ENCODE measurements around the gene TMEM52. TPM values are rescaled to one million over a fixed set of nuclear protein-coding genes. Genes with fewer than 3 reads are reported as not detected.

TMEM52 gene
- total RNA-seq, 1 experiment from 2014 or later: 0.69 TPM

DNA sequence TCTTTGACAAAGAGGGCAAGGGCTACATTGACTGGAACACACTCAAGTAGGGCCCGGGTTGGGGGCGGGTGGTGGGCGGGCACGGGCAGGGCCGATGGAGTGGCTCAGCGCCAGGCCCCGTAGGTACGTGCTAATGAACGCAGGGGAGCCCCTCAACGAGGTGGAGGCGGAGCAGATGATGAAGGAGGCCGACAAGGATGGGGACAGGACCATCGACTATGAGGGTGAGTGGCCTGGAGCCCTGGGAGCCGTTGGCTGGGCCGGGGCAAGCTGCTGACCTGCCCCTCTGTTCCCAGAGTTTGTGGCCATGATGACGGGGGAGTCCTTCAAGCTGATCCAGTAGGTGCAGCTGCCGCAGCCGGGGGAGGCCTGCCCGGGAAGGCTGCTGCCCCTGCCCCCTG lies 2.2 kb downstream of the TMEM52 start:
- no peak for DNase-seq (ENCODE audit: low read depth)

DNA sequence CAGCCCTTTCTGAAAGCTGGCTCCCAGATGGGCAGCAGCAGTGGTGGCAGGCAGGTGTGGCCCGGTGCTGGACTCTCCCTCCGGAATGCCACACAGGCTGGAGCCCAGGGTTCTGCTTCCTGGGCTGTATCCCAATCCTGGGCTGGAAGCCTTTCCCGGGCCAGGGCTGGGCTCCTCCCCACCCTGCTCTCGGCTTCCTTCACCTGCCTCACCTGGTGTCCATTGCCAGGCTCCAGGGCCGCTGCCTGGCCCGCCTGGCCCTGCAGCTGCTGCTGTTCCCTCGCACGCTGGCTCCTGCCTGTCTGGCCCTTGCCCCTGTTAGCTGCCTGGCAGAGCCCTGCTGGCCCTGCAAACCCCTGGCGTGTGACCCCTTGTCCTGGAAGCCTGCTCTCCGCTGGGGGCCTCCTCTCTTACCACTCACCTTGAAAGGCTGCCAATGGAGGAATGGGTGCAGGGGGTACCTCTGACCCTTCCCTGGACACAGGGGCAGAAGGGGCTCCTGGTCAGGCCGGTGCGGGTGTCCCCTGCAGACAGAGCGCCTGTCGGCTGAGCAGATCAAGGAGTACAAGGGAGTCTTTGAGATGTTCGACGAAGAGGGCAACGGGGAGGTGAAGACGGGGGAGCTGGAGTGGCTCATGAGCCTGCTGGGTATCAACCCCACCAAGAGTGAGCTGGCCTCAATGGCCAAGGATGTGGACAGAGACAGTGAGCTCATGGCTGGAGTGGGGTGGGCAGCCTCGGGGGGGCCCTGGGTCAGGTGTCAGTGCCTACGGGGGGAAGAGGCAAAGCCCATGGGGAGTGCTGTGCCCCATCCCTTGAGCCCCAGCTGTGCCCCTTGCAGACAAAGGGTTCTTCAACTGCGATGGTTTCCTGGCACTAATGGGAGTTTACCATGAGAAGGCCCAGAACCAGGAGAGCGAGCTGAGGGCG lies 2.9 kb downstream of the TMEM52 start:
- DNase-seq (ENCODE audit: low read depth): no peak

DNA sequence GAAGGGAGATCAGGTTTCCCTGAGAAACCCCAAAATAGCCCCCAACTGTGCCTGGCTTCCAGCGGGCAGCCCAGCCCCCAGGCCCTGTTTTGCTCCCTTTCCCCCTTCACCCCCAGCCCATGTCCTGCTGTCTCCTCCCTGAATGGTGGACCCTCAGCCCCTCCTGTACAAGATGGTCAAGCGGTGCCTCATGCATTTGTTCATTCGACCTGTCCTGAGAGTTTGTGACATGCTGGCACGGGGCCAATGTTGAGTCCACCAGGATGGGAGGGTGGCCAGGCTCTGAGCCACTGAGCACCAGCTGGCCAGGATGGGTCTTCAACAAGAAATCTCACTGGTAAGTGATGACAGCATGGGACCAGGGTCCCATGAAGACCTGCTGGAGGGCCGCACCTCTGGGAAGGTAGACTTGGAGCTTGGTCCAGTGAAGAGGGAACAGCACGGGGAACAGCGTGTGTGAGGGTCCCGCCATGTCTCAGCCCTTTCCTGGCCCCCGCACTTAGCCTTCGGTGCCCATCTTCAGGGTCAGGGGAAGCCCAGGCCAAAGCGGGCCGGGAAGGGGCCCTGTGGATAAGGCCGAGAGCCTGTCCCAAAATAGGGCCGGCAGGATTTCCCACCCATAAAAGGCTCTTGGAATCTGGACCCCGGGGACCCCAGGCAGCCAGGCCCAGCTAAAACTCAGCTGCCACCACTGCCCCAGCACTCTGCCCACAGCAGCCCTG lies 3.9 kb downstream of the TMEM52 start, which contains the start of gene CALML6:
Gene CALML6 (plus strand): TSS at position 290 of the 722 bp plus-strand sequence. CDS start 21 bp downstream, at position 311.
- no peak for DNase-seq (ENCODE audit: low read depth)

DNA sequence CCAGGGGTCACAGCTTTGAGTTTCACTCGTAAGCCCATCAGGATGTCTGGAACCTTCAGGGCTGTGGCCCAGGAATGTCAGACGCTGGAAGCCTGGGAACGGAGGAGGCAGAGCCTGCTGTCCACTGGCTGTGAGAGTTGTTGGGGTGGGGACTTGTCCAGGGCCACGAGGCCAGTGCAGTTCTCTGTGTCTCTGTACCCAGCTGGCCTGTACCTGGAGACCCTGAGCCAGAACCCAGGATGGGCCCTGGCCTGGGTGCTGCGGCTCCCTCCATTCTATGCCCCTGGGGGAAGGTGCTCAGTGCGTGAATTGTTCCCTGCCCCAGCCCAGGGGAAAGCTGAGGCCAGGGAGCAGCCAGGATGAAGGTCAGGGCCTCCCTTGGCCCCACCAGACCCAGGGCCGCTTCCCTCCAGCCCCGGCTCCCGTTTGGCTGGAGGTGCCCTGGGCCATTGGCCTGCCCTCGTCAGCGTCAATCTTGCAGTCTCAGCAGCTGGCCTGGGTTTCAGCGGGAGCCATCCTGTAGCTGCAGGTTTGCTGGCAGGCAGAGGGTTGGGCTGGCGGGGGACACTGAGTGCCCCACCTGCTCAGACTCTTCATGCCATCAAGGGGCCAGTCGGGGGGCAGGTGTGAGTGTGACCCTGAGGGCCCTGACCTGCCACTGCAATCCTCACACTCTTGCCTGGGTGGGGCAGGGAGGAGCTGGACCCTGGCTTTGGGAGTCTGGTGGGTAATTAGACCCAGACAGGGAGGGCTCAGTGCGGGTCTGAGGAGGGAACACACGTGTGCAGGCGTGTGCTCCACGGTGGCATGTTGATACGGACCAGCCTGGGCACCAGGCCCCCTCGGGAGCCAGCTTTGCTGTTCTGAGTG lies 4.7 kb downstream of the TMEM52 start:
- DNase-seq (ENCODE audit: low read depth): no peak

DNA sequence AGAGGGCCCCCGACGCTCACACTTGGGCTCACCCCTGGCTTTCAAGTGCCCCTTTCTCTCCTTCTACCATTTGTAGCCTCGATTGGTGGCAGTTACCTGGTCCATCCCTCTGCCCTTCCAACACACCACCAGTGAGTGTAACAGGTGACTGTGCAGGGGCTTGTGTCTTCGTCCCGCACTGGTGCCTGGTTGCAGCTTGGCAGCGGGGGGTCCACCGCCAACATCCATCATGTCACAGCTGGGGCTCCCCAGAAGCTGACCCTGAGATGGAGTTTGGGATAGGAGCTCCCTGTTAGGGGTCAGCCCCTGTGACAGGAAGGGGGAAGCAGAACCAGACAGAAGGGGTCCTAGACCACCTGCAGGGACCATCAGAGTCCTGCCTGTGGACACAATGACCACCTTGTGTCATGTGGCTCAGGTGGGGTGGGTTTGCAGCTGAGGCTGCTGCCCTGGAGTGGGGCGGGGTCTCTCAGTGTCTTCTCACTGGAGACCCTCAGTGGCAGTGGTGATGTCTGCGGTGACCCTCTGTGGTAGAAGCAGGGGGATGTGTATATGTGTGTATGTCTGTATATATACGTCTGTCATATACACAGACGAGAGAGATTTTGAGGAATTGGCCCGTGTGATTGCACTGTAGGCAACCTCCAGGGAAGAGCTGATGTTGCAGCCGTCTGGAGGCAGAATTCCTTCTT lies 7.6 kb downstream of the TMEM52 start:
- no peak for DNase-seq (ENCODE audit: low read depth)

DNA sequence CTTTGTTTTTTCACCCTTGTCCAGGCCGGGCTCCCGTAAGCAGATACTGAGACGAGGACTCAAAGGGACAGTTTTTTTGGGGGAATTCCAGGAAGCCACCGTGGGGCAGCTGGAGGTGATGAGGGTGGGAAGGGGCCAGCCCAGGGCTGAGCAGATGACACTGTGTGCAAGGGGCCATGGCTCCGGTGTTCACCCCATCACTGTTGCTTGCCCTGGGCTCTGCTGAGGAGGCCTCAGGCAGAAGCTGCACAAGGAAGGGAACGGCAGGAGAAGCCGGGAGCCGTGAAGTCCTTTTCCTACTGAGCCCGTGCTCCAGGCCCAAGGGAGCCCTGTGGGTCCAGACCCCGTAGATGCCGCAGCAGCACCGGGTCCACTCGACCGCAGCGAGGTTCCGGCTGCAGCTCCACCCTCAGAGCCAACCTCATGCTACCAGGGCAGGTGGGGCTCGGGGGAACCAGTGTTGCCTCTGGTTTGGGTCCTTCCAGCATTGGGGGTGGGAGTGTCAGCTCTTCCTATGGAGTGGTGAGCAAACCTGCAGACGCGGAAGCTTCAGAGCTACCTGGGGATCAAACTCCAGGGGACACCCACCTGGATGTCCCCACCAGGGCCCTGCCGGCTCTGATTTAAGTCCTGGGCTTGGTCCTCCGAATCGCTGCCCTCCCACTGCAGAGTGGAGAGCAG lies 8.3 kb downstream of the TMEM52 start:
- DNase-seq (ENCODE audit: low read depth): no peak

DNA sequence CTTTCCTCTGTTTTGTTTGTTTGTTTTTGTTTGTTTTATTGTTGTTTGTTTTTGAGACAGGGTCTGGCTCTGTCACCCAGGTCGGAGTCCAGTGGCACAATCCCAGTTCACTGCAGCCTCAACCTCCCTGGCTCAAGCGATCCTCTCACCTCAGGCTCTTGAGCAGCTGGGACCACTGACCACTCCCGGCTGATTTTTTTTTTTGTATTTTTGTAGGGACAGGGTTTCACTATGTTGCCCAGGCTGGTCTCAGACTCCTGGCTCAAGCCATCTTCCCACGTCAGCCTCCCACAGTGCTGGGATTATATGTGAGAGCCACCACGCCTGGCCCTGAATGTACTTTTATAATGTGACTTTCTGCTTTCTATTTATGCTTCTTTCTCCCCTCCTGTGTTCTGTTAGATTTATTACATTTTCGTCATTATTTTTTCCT lies 9.0 kb downstream of the TMEM52 start:
- no peak for DNase-seq (ENCODE audit: low read depth)

DNA sequence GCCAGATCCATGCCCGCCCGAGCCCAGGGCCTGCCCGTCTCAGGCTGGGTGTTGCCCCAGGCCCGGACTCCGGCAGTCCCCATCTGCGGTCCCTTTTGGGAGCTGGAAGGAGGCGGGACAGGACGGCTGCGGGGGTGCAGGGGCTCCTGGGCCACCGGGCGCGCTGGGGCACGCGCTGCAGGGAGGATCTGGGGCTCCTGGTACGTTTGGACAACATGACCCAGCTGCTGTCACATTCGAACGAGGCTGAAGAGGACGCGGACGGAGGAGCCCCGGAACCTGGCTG lies 10.6 kb downstream of the TMEM52 start:
- DNase-seq (ENCODE audit: low read depth): no peak

DNA sequence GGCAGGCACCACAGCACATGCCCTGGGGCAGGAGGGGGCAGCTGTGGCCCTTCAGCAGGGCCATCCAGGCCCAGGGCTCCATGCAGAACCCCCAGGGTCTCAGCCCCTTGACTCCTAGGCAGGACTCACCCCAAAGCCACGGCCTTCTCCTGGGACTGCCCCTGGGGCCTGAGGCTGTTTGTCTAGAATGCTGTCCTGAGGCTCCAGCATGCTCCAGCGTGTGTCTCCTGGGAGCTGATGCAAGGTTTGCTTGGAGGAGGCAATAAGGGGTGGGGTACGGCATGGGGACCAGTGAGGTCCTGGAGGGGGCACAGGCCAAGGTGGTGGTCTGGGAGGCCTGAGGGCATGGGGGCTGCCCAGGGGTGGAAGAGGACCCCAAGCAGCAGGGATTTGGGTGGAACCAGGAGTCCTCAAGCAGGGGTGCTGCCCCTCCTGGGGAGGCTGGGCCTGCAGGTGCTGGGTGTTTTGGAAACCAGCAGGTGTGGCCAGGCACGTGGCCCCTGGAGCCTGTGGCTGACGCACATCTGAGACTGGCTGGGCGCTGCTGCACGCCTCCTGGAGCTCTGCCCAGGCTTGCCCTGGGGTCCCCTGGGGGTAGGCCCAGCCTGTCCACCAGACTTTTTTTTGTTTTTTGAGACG lies 11.9 kb downstream of the TMEM52 start:
- no peak for DNase-seq (ENCODE audit: low read depth)

DNA sequence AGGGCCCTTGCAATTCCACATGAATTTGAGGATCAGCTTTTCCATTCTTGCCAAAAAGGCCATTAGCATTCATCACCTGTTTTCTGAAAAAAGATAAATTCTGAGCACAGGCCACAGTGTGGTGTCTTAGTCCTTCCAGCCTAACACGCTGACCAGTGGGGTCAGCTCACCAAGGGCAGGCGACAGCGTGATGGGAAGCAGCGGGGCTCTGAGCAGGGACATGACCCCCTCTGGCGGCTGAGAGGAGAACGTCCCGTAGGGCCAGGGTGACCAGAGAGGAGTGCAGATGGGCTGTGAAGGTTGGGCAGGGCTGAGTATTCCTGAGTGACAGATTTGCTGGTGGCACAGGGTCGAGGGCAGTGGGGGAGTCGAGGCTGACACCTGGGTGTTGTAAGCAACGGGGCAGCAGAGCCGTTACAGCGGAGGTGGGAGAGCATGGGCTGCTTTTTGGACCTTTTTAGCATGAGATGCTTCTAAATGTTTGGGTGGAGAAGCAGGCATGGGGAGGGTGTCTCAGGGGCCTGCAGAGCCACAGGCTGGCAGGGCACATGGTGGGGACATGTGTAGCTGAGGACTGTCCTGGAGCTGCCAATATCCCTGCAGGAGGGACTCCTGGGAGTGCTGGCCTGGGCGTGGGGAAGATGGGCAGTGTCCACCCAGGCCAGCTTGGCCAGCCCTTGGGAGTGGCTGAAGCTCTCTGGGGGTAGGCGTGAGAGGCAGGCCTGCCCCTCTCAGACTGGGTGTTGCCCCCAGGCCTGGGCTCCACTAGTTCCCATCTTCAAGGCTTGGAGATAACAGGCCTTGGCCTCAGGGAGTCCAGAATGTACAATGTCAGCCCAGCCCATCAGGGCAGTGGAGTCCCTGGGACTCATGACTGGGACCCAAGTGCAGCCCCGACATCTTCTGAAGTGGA lies 12.6 kb downstream of the TMEM52 start:
- peak; percentile 72 for DNase-seq (ENCODE audit: low read depth)

DNA sequence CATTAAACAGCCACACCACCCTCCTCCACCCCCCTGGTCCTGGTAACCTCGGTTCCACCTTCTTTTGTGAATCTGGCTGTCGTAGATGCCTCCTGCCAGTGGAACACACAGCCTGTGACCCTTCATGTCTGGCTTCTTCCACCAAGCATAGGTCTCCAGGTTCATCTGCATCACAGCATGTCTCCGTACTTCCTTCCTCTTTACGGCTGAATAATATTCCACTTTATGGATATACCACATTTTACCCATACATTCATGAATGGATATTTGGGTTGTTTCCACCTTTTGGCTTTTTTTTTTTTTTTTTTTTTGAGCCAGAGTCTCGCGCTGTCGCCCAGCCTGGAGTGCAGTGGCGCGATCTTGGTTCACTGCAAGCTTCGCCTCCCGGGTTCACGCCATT lies 15.9 kb downstream of the TMEM52 start:
- no peak for DNase-seq (ENCODE audit: low read depth)

DNA sequence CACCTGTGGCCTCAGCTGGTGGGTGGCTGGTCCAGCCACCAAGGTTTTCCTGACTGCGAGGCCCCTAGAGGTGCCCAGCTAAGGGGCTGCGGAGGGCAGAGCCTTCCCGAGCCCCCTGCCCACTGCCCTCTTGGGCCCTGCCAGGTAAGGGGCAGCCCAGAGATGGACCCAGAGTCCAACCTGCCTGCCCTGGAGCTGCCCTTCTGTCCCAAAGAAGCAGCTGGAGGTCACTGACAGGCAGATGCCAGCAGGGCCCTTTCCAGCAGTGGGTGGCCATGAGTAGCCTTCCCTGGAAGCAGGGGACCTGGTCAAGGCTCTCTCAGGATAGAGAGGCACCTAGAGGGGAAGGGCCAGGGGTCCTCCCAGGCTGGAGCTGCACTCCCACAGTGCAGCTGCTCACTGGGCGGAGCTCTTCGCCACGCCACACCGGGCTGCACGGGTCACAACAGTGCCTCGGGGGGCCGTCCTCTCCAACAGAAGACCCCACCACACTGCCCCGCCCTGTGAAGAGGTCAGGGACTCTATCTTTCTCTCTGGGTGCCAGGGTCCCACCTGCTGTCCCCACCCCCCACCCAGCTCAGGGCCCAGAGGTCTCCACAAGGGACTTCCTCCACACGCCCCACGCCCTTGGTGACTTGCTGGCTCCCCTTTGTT lies 17.3 kb downstream of the TMEM52 start:
- DNase-seq (ENCODE audit: low read depth): no peak

DNA sequence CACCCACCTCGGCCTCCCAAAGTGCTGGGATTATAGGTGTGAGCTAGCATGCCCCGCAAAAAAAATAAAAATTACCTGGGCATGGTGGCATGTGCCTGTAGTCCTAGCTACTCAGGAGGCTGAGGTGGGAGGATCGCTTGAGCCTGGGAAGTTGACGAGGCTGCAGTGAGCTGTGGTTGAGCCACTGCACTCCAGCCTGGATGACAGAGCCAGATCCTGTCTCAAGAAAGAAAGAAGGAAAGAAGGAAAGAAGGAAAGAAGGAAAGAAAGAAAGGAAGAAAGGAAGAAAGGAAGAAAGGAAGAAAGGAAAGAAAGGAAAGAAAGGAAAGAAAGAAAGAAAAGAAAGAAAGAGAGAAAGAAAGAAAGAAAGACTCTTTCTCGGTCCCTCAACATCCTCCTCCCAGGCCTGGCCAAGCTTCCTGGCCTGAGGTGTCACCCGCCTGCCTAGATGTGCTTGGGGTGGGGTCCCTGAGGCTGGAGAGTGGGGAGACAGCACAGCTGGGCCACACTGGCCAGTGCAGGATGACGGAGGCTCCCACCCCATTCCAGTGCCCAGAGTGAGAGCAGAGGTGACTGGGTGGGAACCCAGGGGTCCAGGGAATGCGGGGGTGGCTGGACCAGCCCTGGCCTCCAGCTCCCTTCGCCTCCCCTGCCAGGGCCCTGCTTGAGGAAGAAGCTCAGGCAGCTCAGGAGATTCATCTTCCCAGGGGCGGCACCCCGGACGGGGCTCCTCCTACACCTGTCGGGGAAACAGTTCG lies 18.0 kb downstream of the TMEM52 start:
- DNase-seq (ENCODE audit: low read depth): no peak

DNA sequence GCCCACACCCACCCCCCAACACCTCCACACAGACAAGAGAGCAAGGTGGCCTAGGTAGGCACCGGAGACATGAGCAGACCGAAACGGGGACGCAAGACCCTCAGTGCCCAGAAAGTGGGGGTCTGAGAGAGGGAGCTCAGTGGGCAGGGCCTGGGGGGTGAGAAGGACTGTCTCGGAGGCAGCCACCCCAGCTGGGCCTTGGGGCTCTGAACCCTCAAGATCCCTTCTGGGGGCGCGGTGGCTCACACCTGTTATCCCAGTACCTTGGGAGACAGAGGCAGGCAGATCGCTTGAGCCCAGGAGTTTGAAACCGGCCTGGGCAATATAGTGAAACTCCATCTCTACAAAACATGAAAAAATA lies 19.1 kb downstream of the TMEM52 start:
- no peak for DNase-seq (ENCODE audit: low read depth)

DNA sequence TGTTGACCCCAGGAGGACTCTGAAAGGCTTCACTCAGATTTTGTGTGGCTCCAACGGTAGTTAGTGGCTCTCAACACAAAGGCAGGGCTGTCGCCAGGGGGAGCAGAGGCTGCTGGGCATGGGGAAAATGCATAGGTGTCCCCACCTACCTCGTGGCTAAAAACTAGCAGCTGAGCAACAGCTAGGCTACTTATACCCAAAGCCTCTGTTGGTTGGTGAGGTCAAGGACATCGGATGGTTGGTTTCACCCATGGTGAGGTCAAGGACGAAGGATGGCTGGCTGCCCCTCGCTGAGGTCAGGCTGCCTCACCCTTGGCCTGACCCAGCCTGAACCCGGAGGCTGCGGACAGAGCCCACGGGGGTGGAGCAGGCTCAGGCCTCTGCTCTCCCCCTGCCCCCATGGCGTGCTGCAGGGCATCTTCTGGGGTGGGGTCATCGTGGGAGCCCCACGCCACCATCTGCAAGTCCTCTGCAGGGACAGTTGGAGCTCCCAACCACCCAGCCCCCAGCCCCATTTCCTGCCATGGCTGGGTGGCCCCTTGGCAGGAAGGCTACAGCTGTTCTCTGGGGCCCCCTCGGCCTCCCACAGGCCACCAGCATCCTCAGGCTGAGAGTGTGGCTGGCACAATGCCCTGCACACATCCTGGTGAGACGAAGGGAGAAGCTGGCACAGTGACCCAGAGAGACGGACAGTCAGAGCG lies 19.7 kb downstream of the TMEM52 start:
- DNase-seq (ENCODE audit: low read depth): no peak

DNA sequence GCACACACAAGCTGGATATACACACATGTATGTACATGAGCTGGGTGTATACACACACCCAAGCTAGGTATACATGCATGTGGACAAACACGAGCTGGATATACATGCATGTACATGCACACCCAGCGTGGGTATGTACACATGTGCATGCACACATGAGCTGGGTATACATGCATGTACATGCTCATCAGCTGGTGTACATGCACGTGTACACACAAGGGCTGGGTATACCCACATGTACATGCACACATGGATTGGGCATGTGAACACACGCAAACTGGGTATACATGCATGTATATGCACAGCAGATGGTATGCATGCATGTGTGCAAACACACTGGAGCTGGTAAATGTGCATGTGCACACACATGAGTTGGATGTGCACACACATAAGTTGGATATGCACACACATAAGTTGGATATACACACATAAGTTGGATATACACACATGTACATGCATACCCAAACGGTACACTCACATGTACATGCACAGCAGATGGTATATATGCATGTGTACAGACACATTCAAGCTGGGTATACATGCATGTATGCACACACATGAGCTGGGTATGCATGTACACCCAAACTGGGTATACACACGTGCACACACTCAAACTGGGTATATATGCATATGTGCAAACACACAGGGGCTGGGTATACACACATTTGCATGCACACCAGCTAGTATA lies 20.7 kb downstream of the TMEM52 start:
- DNase-seq (ENCODE audit: low read depth): no peak
